Activated T-helper 2 cell treated with anti-CD3 and anti-CD28 coated beads, Interferon-gamma antibody, Interleukin-2, Interleukin-4, amounts not matched to agents 10 μg/mL and 5 μg/mL and 100 μg/mL, durations not matched to agents 14 hours and 24 hours and 36 hours (primary cell): ENCODE results near the gene SPIRE1. TPM values are rescaled to one million over a fixed set of nuclear protein-coding genes. Genes with fewer than 3 reads are reported as not detected.

ENCODE experiments used
- DNase-seq: peaks from one replicate; pipeline ENCODE4 v3.0.0; 2021; ENCODE audit warnings: low spot score
- H3K27ac Mint-ChIP-seq: one replicate; pipeline ENCODE4 v1.8.0; 2021; ENCODE audit warnings: mixed read lengths
- H3K27me3 Mint-ChIP-seq: one replicate; pipeline ENCODE4 v1.8.0; 2021; ENCODE audit warnings: low read depth, mixed read lengths
- H3K36me3 Mint-ChIP-seq: one replicate; pipeline ENCODE4 v1.8.0; 2021; ENCODE audit warnings: low read depth, mixed read lengths
- H3K4me1 Mint-ChIP-seq: one replicate; pipeline ENCODE4 v1.8.0; 2021; ENCODE audit warnings: low read depth, mixed read lengths
- H3K4me3 Mint-ChIP-seq: one replicate; pipeline ENCODE4 v1.8.0; 2021; ENCODE audit warnings: low read depth, mild to moderate bottlenecking, moderate library complexity, mixed read lengths
- H3K9me3 Mint-ChIP-seq: one replicate; pipeline ENCODE4 v1.8.0; 2021; ENCODE audit warnings: mixed read lengths
- intact Hi-C: fragments of 100-400 bp; cut with micrococcal nuclease; formaldehyde crosslinking; loops from one replicate; pipeline ENCODE4 v1.15.1; 2023
- total RNA-seq: library from RNA; stranded (reverse); gene quantifications from 2 replicates; pipeline ENCODE4 v1.2.3, GENCODE V29; 2022

Gene SPIRE1
- total RNA-seq, 1 donor from 2014 or later, result 19.0 TPM

DNA sequence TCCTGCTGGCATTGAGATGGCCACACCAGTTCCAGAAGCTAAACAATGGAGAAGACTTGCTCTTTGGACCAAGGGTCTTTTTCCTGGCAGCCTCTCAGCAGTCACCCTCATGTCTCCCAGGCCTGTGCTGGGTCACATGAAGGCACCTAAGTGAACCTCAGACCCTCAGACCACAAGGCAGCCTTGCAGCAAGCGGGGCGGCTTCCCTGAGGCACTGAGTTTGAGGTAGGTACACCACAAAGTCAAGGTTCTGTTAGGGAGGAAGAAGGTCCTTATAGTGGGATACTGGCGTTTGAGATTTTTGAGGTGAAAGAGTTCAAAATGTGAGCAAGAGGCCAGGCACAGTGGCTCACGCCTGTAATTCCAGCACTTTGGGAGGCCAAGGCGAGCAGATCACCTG is 258.7 kb downstream of the SPIRE1 start:
- H3K27ac Mint-ChIP-seq, result no peak overlapping the region
- H3K9me3 Mint-ChIP-seq, result no peaks in the 10 kb centered on the region
- DNase-seq, result no peak
- no peaks in the 10 kb centered on the region for H3K36me3 Mint-ChIP-seq
- intact Hi-C loops, result loop anchor here (10.0 kb wide), 2 partner anchors 146 to 536 kb away; no protein-coding TSS in a partner anchor
- H3K4me3 Mint-ChIP-seq, result no peak overlapping the region
- H3K4me1 Mint-ChIP-seq, result peaks cover 8% of the 10 kb centered on the region
- H3K27me3 Mint-ChIP-seq, result peaks cover 25% of the 10 kb centered on the region

DNA sequence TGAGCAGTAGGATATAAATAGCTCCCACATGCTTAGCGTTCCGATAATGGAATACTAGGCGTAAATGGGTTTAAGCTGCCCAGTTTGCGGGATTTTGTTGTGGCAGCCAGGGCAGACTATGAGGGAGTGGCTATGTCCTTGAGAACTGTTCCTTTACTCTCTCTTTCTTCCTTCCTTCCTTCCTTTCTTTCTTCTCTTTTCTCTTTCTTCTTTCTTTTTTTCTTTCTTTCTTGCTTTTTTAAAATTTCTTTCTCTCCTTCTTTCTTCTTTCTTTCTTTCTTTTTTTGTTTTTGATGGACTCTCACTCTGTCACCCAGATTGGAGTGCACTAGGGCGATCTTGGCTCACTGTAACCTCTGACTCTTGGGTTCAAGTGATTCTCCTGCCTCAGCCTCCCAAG is 259.3 kb downstream of the SPIRE1 start:
- no peaks in the 10 kb centered on the region for H3K9me3 Mint-ChIP-seq
- no peak overlapping the region for H3K27ac Mint-ChIP-seq
- no peaks in the 10 kb centered on the region for H3K36me3 Mint-ChIP-seq
- H3K4me1 Mint-ChIP-seq, result peaks cover 4% of the 10 kb centered on the region
- intact Hi-C loops, result loop anchor here (10.0 kb wide), 2 partner anchors 146 to 536 kb away; no protein-coding TSS in a partner anchor
- H3K27me3 Mint-ChIP-seq, result peaks cover 20% of the 10 kb centered on the region
- DNase-seq, result no peak
- no peak overlapping the region for H3K4me3 Mint-ChIP-seq

DNA sequence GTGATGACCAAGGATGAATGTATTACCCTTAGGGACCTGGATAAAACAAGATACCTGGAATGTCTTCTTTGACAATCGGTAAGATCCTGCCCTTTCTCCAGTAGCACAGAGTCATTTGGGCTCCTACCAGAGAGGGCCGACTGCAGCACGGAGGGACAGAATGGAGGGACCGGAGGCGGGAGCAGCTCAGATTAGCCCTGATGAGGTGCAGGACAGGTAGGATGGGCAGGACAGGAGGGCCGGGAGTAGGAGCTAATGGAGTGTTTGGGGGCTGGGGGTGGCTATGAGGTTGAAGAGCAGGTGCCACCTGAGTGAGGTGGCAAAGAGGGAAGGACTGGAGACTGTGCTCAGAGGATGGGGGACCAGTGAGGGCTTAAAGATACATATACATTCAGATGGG is 260.1 kb downstream of the SPIRE1 start:
- Mint-ChIP-seq H3K4me1 (peaks cover 2% of the 10 kb centered on the region), H3K27me3 (peaks cover 20% of the 10 kb centered on the region), H3K4me3 (no peak overlapping the region), H3K9me3 (no peaks in the 10 kb centered on the region), H3K36me3 (no peaks in the 10 kb centered on the region), H3K27ac (no peak overlapping the region)
- intact Hi-C loops, result loop anchor here (10.0 kb wide), 2 partner anchors 147 to 537 kb away; no protein-coding TSS in a partner anchor
- no peak for DNase-seq

DNA sequence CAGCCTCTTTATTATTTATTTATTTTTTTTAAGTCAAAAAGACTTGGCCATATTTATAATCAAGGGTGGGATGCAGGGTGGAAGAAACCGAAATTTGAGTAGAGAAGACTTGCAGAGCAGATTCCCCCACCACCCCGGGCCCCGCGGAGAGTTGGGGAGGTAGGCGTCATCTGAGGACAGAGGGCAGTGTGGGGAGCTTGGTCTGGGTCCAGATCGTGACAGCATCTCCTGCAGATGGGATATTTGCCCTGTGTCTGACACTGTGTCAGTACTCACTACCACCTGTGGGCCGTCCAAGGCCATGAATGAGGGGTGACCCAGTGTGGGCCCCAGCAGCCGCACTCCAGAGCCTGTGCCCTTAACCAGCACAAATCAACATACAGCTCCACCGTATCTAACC is 260.7 kb downstream of the SPIRE1 start:
- no peaks in the 10 kb centered on the region for H3K36me3 Mint-ChIP-seq
- intact Hi-C loops, result loop anchor here (10.0 kb wide), 2 partner anchors 148 to 538 kb away; no protein-coding TSS in a partner anchor
- H3K27me3 Mint-ChIP-seq, result peaks cover 15% of the 10 kb centered on the region
- H3K9me3 Mint-ChIP-seq, result no peaks in the 10 kb centered on the region
- DNase-seq, result no peak
- H3K4me1 Mint-ChIP-seq, result no peaks in the 10 kb centered on the region
- no peak overlapping the region for H3K27ac Mint-ChIP-seq
- no peak overlapping the region for H3K4me3 Mint-ChIP-seq

Other genes with a start within 250 kb of the SPIRE1 start
- gene CEP76, start 44.6 kb upstream of the SPIRE1 start, total RNA-seq, result 14.5 and 17.6 TPM in 2 replicates
- 105 and 107 TPM in 2 replicates for gene PSMG2, start 44.9 kb upstream of the SPIRE1 start, total RNA-seq
- 57.3 and 60.6 TPM in 2 replicates for gene PTPN2, start 226.1 kb upstream of the SPIRE1 start, total RNA-seq